Thyroid gland (tissue), 4 donors: ENCODE measurements around the gene C10orf88. TPM values are rescaled to one million over a fixed set of nuclear protein-coding genes. Genes with fewer than 3 reads are reported as not detected.

ENCODE experiments used
- DNase-seq, 2 donors: peaks; one replicate each; pipeline ENCODE4 v3.0.0-alpha.2; 2019
- H3K27ac ChIP-seq, 3 donors: fragments of 200-600 bp; sonication (generic); 1 replicate in 2 of 3; 2 replicates in 1 of 3; pipeline ENCODE4 v1.5.1; 2016 to 2019; ENCODE audit warnings: mild to moderate bottlenecking in 1 of 3, moderate library complexity in 1 of 3
- H3K27me3 ChIP-seq: fragments of 200-600 bp; sonication (generic); one replicate; pipeline ENCODE4 v1.5.1; 2019
- H3K36me3 ChIP-seq, 2 donors: fragments of 200-600 bp; sonication (generic); one replicate each; pipeline ENCODE4 v1.5.1; 2016 to 2019
- H3K4me1 ChIP-seq, 2 donors: fragments of 200-600 bp; sonication (generic); one replicate each; pipeline ENCODE4 v1.5.1; 2017 to 2019
- H3K4me3 ChIP-seq, 3 donors: fragments of 200-600 bp; sonication (generic); replicated peaks in 1 of 3; 1 replicate in 2 of 3; 2 replicates in 1 of 3; pipeline ENCODE4 v1.5.1; 2016; ENCODE audit warnings: mild to moderate bottlenecking in 1 of 3
- H3K9me3 ChIP-seq: fragments of 200-600 bp; sonication (generic); one replicate; pipeline ENCODE4 v1.5.1; 2017
- CTCF ChIP-seq, 6 experiments: fragments of 200-600 bp in 3 of 6; fragments of 450-650 bp in 3 of 6; sonication (generic) in 3 of 6; IDR thresholded peaks; one replicate each; pipeline ENCODE4 v1.5.1; 2016 to 2019; ENCODE audit warnings: antibody characterized with exemption in 6 of 6, mild to moderate bottlenecking in 2 of 6, inconsistent platforms in 1 of 6, moderate library complexity in 1 of 6
- POLR2A ChIP-seq, 2 donors: fragments of 450-650 bp; IDR thresholded peaks; one replicate each; pipeline ENCODE4 v1.6.1; 2017; ENCODE audit warnings: antibody characterized with exemption in 2 of 2, mild to moderate bottlenecking in 2 of 2, moderate library complexity in 1 of 2
- WGBS, 2 donors: methylation state at CpG; one replicate each; pipeline ENCODE4 v1.1.5; 2017; 5-methylcytosine and 5-hydroxymethylcytosine counted together
- intact Hi-C: fragments of 100-400 bp; cut with DNase I; formaldehyde crosslinking; loops from one replicate; pipeline ENCODE4 v1.15.1; 2023
- total RNA-seq, 4 donors: library from RNA; depleted of rRNA; stranded (reverse); fragments of >200 nt; gene quantifications; one replicate each; pipeline ENCODE4 v1.2.3, GENCODE V29; 2016

C10orf88 gene
- total RNA-seq, result 10 to 100 TPM in 1 of 4 donors, 1 to 10 TPM in 3; 4.7 to 10.4 (median 7.1) TPM

GRCh38 chr10:122953902-122954730 lies at the start of gene C10orf88:
C10orf88 (minus strand) TSS chr10:122954227; CDS start chr10:122954178, 49 bp downstream.
- intact Hi-C loops, result no loop called here
- Histone ChIP-seq H3K27ac (no peak within 1 kb of the TSS), H3K27me3 (no peaks in the 10 kb centered on the region), H3K4me1 (peaks cover 5 to 13% of the 10 kb centered on the region in 2 donors), H3K4me3 (peak within 1 kb of the TSS; percentile 47 to 85 (median 84)), H3K36me3 (no peaks in the 10 kb centered on the region), H3K9me3 (no peaks in the 10 kb centered on the region)
- TF ChIP-seq CTCF (IDR thresholded peaks at IDR 0.05) (peak in 1 of 6 experiments; percentile 18), POLR2A (IDR thresholded peaks at IDR 0.05) (peak in 1 of 2 donors; percentile 54)
- peak; percentile 97 to 98 for DNase-seq
- WGBS, 2 donors, result 7 to 11% methylated on average over 16 to 34 of the region's 77 CpGs

GRCh38 chr10:123001370-123001769 lies 47.3 kb upstream of the C10orf88 start:
- Histone ChIP-seq H3K9me3 (no peaks in the 10 kb centered on the region), H3K27ac (no peak overlapping the region), H3K4me3 (no peak overlapping the region), H3K4me1 (peaks cover 0 to 5% of the 10 kb centered on the region in 2 donors), H3K36me3 (no peaks in the 10 kb centered on the region), H3K27me3 (no peaks in the 10 kb centered on the region)
- 99% methylated on average over 2 of the region's 2 CpGs for WGBS, 2 donors
- DNase-seq, result no peak
- intact Hi-C loops, result no loop called here
- TF ChIP-seq CTCF (IDR thresholded peaks at IDR 0.05), result no peak
- no peak for TF ChIP-seq POLR2A (IDR thresholded peaks at IDR 0.05)

GRCh38 chr10:123000155-123000554 lies 46.1 kb upstream of the C10orf88 start:
- Histone ChIP-seq H3K4me1 (peaks cover 0 to 5% of the 10 kb centered on the region in 2 donors), H3K27me3 (no peaks in the 10 kb centered on the region), H3K27ac (no peak overlapping the region), H3K36me3 (peaks cover 4 to 7% of the 10 kb centered on the region in 2 donors), H3K9me3 (no peaks in the 10 kb centered on the region), H3K4me3 (no peak overlapping the region)
- TF ChIP-seq POLR2A (IDR thresholded peaks at IDR 0.05) (no peak), CTCF (IDR thresholded peaks at IDR 0.05) (no peak)
- intact Hi-C loops, result no loop called here
- 87 to 89% methylated on average over 3 of the region's 3 CpGs for WGBS, 2 donors
- DNase-seq, result no peak

- Histone ChIP-seq H3K27me3 (no peaks in the 10 kb centered on the region), H3K9me3 (no peaks in the 10 kb centered on the region), H3K36me3 (peaks cover 8 to 11% of the 10 kb centered on the region in 2 donors), H3K4me3 (no peak overlapping the region), H3K27ac (no peak overlapping the region), H3K4me1 (peaks cover 0 to 5% of the 10 kb centered on the region in 2 donors)
- TF ChIP-seq POLR2A (IDR thresholded peaks at IDR 0.05) (no peak), CTCF (IDR thresholded peaks at IDR 0.05) (no peak)
- WGBS, 2 donors, result 70 to 85% methylated on average over 3 of the region's 3 CpGs
- intact Hi-C loops, result no loop called here
- no peak for DNase-seq
These were observed 45.3 kb upstream of the C10orf88 start for GRCh38 chr10:122999347-122999746.

- DNase-seq, result no peak
- no peak overlapping the region for H3K27ac ChIP-seq
- no peaks in the 10 kb centered on the region for H3K27me3 ChIP-seq
- TF ChIP-seq CTCF (IDR thresholded peaks at IDR 0.05) (no peak), POLR2A (IDR thresholded peaks at IDR 0.05) (no peak)
- H3K9me3 ChIP-seq, result no peaks in the 10 kb centered on the region
- H3K36me3 ChIP-seq, result peaks cover 12 to 15% of the 10 kb centered on the region in 2 donors
- intact Hi-C loops, result no loop called here
- H3K4me3 ChIP-seq, result no peak overlapping the region
- H3K4me1 ChIP-seq, result peaks cover 0 to 5% of the 10 kb centered on the region in 2 donors
- 95 to 98% methylated on average over 3 of the region's 3 CpGs for WGBS, 2 donors
These were observed 44.9 kb upstream of the C10orf88 start for GRCh38 chr10:122998934-122999333.
